Occipital lobe (tissue), 2 donors: ENCODE results near the gene ZDHHC3. TPM values are rescaled to one million over a fixed set of nuclear protein-coding genes. Genes with fewer than 3 reads are reported as not detected.

Experiments
- DNase-seq: peaks from one replicate; lab custom pipeline; 2025; lab: John Stamatoyannopoulos, UW
- total RNA-seq: library from RNA; depleted of rRNA; stranded (reverse); fragments of >200 nt; gene quantifications from one replicate; pipeline ENCODE4 v1.2.3, GENCODE V29; 2014

ZDHHC3 gene
- total RNA-seq, 1 donor from 2014 or later = 41.8 TPM

GRCh38 chr3:44899683-44900367 lies 76.1 kb downstream of the ZDHHC3 start:
- DNase-seq = no peak

DNA sequence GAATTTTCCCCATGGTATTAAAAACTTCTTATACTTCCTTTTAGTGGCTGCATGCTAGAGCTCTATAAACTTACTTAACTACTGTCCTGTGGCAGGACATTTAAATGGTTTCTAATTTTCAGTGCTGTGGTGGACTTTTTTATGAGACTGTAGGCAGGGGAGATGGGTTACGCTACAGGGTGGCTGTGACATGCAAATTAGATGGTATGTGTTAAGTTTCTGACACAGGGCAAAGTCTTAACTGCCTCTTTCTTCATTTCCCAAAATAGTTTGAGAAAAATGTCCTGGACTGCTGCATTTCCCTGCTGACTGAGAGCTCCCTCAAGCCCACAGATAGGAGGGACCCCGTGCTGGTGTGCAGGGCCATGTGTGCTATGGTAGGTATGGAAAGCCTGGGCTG lies 79.5 kb downstream of the ZDHHC3 start:
- DNase-seq = no peak

- no peak for DNase-seq
These were observed 81.5 kb downstream of the ZDHHC3 start for GRCh38 chr3:44894485-44894884.

- no peak for DNase-seq
These were observed 82.9 kb downstream of the ZDHHC3 start for GRCh38 chr3:44893097-44893496.

- no peak for DNase-seq
These were observed 83.3 kb downstream of the ZDHHC3 start for GRCh38 chr3:44892689-44893088.

GRCh38 chr3:44890852-44891251 lies 85.1 kb downstream of the ZDHHC3 start:
- no peak for DNase-seq

GRCh38 chr3:44890258-44890657 lies 85.7 kb downstream of the ZDHHC3 start:
- DNase-seq = no peak

- DNase-seq = no peak
These were observed 88.9 kb downstream of the ZDHHC3 start for GRCh38 chr3:44887101-44887500.

DNA sequence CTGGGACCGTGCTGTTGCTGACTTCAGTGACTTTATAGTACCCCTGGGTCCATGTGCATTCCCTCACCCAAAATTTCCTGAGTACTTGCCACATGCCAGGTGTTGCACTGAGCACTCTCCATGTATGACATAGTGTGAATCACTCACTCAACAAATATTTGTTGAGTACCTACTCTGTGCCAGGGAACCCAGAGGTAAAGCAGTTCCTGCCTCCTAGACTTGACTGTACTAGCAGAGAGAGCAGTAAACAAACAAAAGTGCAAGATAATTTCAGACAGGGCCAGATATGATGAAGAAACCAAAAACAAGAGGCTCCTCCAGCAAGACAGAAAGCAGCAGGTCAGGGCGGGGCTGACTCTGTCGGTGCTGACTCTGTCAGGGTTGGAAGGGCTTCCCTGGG lies 89.4 kb downstream of the ZDHHC3 start:
- DNase-seq = no peak

GRCh38 chr3:44885618-44886017 lies 90.4 kb downstream of the ZDHHC3 start:
- no peak for DNase-seq

DNA sequence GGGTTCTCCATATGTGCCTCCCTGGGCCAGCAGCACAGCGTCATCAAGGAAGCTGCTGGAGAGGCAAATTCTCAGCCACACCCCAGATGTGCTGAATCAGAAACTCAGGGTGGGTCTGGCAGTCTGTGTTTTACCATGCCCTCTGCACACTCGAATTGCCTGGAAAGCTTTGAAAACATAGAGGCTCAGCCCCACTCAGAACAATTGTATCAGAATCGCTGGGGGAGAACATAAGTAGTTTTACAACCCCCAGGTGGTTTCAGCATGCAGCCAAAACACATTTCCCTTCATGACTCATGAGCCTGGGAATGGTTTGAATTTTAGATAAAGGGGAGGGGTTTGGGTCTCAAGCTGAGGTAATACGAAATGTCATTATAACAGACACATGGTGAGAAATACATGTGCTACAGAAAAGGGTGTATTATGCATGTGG lies 92.0 kb downstream of the ZDHHC3 start:
- no peak for DNase-seq

GRCh38 chr3:44883213-44883955 lies 92.6 kb downstream of the ZDHHC3 start:
- DNase-seq = no peak

- no peak for DNase-seq
These were observed 95.7 kb downstream of the ZDHHC3 start for GRCh38 chr3:44880284-44880683.

GRCh38 chr3:44877333-44877732 lies 98.6 kb downstream of the ZDHHC3 start:
- no peak for DNase-seq

GRCh38 chr3:44875596-44875995 lies 100.4 kb downstream of the ZDHHC3 start:
- DNase-seq = no peak

Other genes with a start within 250 kb of the ZDHHC3 start
- 26.8 TPM for gene ZNF501, start 246.5 kb downstream of the ZDHHC3 start, total RNA-seq
- gene KIAA1143, start 214.6 kb downstream of the ZDHHC3 start, total RNA-seq = 35.1 TPM
- gene KIF15, start 214.4 kb downstream of the ZDHHC3 start, total RNA-seq = 6.4 TPM
- gene TMEM42, start 114.3 kb downstream of the ZDHHC3 start, total RNA-seq = 6.9 TPM
- not detected for gene TGM4, start 101.6 kb downstream of the ZDHHC3 start, total RNA-seq
- gene EXOSC7, start 70 bp upstream of the ZDHHC3 start, total RNA-seq = 24.2 TPM
- gene CLEC3B, start 50.1 kb upstream of the ZDHHC3 start, total RNA-seq = 26.0 TPM
- gene CDCP1, start 170.2 kb upstream of the ZDHHC3 start, total RNA-seq = 0.62 TPM